Measurements from ENCODE around the gene KANK2.
"Not testable (repeated sequence)": the region's sequence is repeated elsewhere in the genome, so short reads cannot be mapped to it uniquely, and the experiment has no call there.

KANK2 gene

GRCh38 chr19:11165486-11166030 lies 31.8 kb downstream of the KANK2 start:
- no peak for TF ChIP-seq CTCF (IDR thresholded peaks at IDR 0.05; ENCODE audit: low read depth, low read length, missing control alignments)
- DNase-seq (ENCODE audit: low read depth), result no peak
- H3K4me3 ChIP-seq (ENCODE audit: low read depth, low read length), result no peak overlapping the region

DNA sequence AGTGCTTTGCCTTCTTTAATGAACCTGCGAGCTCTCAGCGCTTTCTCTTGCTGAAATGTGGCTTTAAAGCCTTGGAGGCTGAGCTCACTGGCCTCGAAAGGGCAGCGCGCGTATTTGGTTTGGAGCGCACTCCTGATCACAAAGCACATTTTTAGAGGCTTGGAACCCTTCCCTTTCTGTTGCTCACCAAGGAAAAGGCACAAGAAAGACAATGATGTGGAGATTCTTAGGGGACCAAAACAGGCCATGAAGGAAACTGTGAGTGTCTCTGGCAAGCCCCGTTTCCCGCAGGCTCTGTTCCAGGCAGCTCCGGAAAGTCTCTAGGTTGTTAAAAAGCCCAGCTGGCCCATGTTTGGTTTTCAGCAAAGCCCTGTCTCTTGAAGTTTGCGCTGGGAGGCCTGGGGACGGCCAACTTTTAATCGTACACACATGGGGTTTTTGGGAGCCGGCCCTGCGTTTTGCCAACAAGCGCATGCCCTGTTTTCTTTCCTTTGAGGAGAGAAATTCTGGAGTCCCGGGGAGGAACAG lies 32.4 kb downstream of the KANK2 start:
- no peak for DNase-seq (ENCODE audit: low read depth)
- TF ChIP-seq CTCF (IDR thresholded peaks at IDR 0.05; ENCODE audit: low read depth, low read length, missing control alignments), result no peak
- no peak overlapping the region for H3K4me3 ChIP-seq (ENCODE audit: low read depth, low read length)

GRCh38 chr19:11164296-11164695 lies 33.0 kb downstream of the KANK2 start:
- no peak for TF ChIP-seq CTCF (IDR thresholded peaks at IDR 0.05; ENCODE audit: low read depth, low read length, missing control alignments)

DNA sequence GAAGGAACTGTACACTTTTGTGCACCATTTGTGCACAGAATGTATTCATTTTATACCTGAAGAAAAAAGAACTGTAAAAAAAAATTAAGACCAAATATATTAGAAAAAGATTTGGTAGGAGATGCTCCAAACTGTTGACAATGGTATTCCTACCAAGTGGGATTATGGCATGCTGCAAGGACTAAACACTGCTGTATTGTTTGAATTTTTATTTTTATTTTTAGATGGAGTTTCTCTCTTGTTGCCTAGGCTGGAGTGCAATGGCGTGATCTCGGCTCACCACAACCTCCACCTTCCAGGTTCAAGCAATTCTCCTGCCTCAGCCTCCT lies 36.9 kb downstream of the KANK2 start:
- not testable (repeated sequence) for H3K4me3 ChIP-seq (ENCODE audit: low read depth, low read length); DNase-seq (ENCODE audit: low read depth)

More at GRCh38 chr19:11164296-11164695, 33.0 kb downstream of the KANK2 start:
- no peak overlapping the region for H3K4me3 ChIP-seq (ENCODE audit: low read depth, low read length)
- DNase-seq (ENCODE audit: low read depth), result no peak

- no peak for DNase-seq (ENCODE audit: low read depth)
- no peak overlapping the region for H3K4me3 ChIP-seq (ENCODE audit: low read depth, low read length)
- TF ChIP-seq CTCF (IDR thresholded peaks at IDR 0.05; ENCODE audit: low read depth, low read length, missing control alignments), result no peak
Observed at GRCh38 chr19:11159598-11160439, 37.5 kb downstream of the KANK2 start.

GRCh38 chr19:11155373-11156120 lies 41.8 kb downstream of the KANK2 start, which contains the start of gene SPC24:
SPC24 (minus strand) TSS chr19:11155782; CDS start chr19:11155776, 6 bp downstream.
- TF ChIP-seq CTCF (IDR thresholded peaks at IDR 0.05; ENCODE audit: low read depth, low read length, missing control alignments), result no peak
- DNase-seq (ENCODE audit: low read depth), result peak; percentile 97

GRCh38 chr19:11154683-11155047 lies 42.7 kb downstream of the KANK2 start:
- DNase-seq (ENCODE audit: low read depth), result no peak
- H3K4me3 ChIP-seq (ENCODE audit: low read depth, low read length), result peak overlapping the region; percentile 95
- TF ChIP-seq CTCF (IDR thresholded peaks at IDR 0.05; ENCODE audit: low read depth, low read length, missing control alignments), result no peak

More at GRCh38 chr19:11155373-11156120, 41.8 kb downstream of the KANK2 start, which contains the start of gene SPC24:
- peak within 1 kb of the TSS; percentile 95 for H3K4me3 ChIP-seq (ENCODE audit: low read depth, low read length)

Data from GM12864 (cell line).